Natural killer cell (primary cell): ENCODE data around the gene SLC17A8. TPM values are rescaled to one million over a fixed set of nuclear protein-coding genes. Genes with fewer than 3 reads are reported as not detected.

Experiments
- ATAC-seq, 3 donors: fragments of 150-1000 bp in 2 of 3; fragments of 200-7000 bp in 1 of 3; cut with Tn5 transposase; 1 replicate in 1 of 3; 2 replicates in 2 of 3; pipeline ENCODE4 v1.10.0; 2021; ENCODE audit warnings: mild to moderate bottlenecking in 2 of 3, moderate library complexity in 2 of 3
- DNase-seq, 2 donors: peaks; one replicate each; pipeline versions ENCODE4 v3.0.0 to v3.0.0-alpha.2; 2013 to 2021; ENCODE audit warnings: mixed read lengths in 1 of 2
- H3K27ac ChIP-seq: one replicate; pipeline ENCODE4 v1.5.1; 2013; ENCODE audit warnings: mild to moderate bottlenecking, low read length
- H3K27me3 ChIP-seq: one replicate; pipeline ENCODE4 v1.6.1; 2013; ENCODE audit warnings: low read length; ENCODE audit not compliant: control insufficient read depth, insufficient read depth
- H3K36me3 ChIP-seq: one replicate; pipeline ENCODE4 v1.6.1; 2013; ENCODE audit warnings: low read length; ENCODE audit not compliant: control insufficient read depth, insufficient read depth
- H3K4me1 ChIP-seq: one replicate; pipeline ENCODE4 v1.6.1; 2013; ENCODE audit warnings: low read length; ENCODE audit not compliant: control insufficient read depth, insufficient read depth
- H3K4me3 ChIP-seq: one replicate; pipeline ENCODE4 v1.5.1; 2013; ENCODE audit warnings: low read length
- H3K9me3 ChIP-seq: one replicate; pipeline ENCODE4 v1.6.1; 2013; ENCODE audit warnings: low read length; ENCODE audit not compliant: control insufficient read depth, insufficient read depth
- H3K27ac Mint-ChIP-seq, 2 donors: one replicate each; pipeline ENCODE4 v1.8.0; 2022; ENCODE audit warnings: mild to moderate bottlenecking in 2 of 2, mixed read lengths in 2 of 2, moderate library complexity in 1 of 2
- H3K27me3 Mint-ChIP-seq, 2 donors: one replicate each; pipeline ENCODE4 v1.8.0; 2022; ENCODE audit warnings: low read depth in 2 of 2, mixed read lengths in 2 of 2
- H3K36me3 Mint-ChIP-seq: one replicate; pipeline ENCODE4 v1.8.0; 2022; ENCODE audit warnings: mixed read lengths
- H3K4me1 Mint-ChIP-seq, 2 donors: one replicate each; pipeline ENCODE4 v1.8.0; 2022; ENCODE audit warnings: mixed read lengths in 2 of 2
- H3K4me3 Mint-ChIP-seq: one replicate; pipeline ENCODE4 v1.8.0; 2022; ENCODE audit warnings: mild to moderate bottlenecking, moderate library complexity, mixed read lengths
- H3K9me3 Mint-ChIP-seq, 2 donors: one replicate each; pipeline ENCODE4 v1.8.0; 2022; ENCODE audit warnings: mixed read lengths in 2 of 2
- CTCF ChIP-seq: fragments of 200-600 bp; IDR thresholded peaks from one replicate; pipeline ENCODE4 v1.8.0; 2022; ENCODE audit warnings: antibody characterized with exemption
- WGBS: methylation state at CpG from one replicate; pipeline ENCODE4 v1.1.7; 2013; ENCODE audit warnings: missing lambda C conversion rate; ENCODE audit not compliant: insufficient coverage; 5-methylcytosine and 5-hydroxymethylcytosine counted together
- intact Hi-C: fragments of 100-400 bp; cut with micrococcal nuclease; formaldehyde crosslinking; loops from one replicate; pipeline ENCODE4 v1.14.2; 2022
- total RNA-seq, 4 donors: library from RNA; stranded (reverse); fragments of 120-200 nt in 1 of 4; gene quantifications; one replicate each; pipeline versions ENCODE4 v1.2.3 to v1.2.4, GENCODE V29; 2013 to 2022

The SLC17A8 gene
- total RNA-seq, 3 donors from 2014 or later (not counting 1 experiment from before 2014, with no cell fraction given): not detected

GRCh38 chr12:100458191-100458590, 101.3 kb downstream of the SLC17A8 start:
- TF ChIP-seq CTCF: no peak
- no peaks in the 10 kb centered on the region for H3K36me3 ChIP-seq
- no peaks in the 10 kb centered on the region for H3K4me1 ChIP-seq
- Mint-ChIP-seq H3K4me1 (no peaks in the 10 kb centered on the region), H3K4me3 (no peak overlapping the region), H3K36me3 (no peaks in the 10 kb centered on the region), H3K9me3 (peaks cover 0 to 4% of the 10 kb centered on the region in 2 donors), H3K27me3 (peaks cover 5 to 9% of the 10 kb centered on the region in 2 donors), H3K27ac (no peak overlapping the region)
- no peaks in the 10 kb centered on the region for H3K27me3 ChIP-seq
- DNase-seq (no peak), ATAC-seq (no peak)
- H3K9me3 ChIP-seq: no peaks in the 10 kb centered on the region
- intact Hi-C loops: no loop called here
- 71% methylated on average over 3 of the region's 4 CpGs for WGBS
- no peak overlapping the region for H3K27ac ChIP-seq
- no peak overlapping the region for H3K4me3 ChIP-seq

- H3K36me3 Mint-ChIP-seq: no peaks in the 10 kb centered on the region
- 71% methylated on average over 3 of the region's 3 CpGs for WGBS
- TF ChIP-seq CTCF: no peak
- peaks cover 0 to 4% of the 10 kb centered on the region in 2 donors for H3K9me3 Mint-ChIP-seq
- Histone ChIP-seq H3K4me1 (no peaks in the 10 kb centered on the region), H3K27me3 (no peaks in the 10 kb centered on the region), H3K4me3 (no peak overlapping the region), H3K36me3 (no peaks in the 10 kb centered on the region), H3K9me3 (no peaks in the 10 kb centered on the region), H3K27ac (no peak overlapping the region)
- no peak overlapping the region for H3K4me3 Mint-ChIP-seq
- ATAC-seq (no peak), DNase-seq (no peak)
- peaks cover 0 to 5% of the 10 kb centered on the region in 2 donors for H3K27me3 Mint-ChIP-seq
- H3K4me1 Mint-ChIP-seq: no peaks in the 10 kb centered on the region
- intact Hi-C loops: no loop called here
- no peak overlapping the region for H3K27ac Mint-ChIP-seq
Observed at GRCh38 chr12:100460702-100461101, 103.8 kb downstream of the SLC17A8 start.

- Histone ChIP-seq H3K9me3 (no peaks in the 10 kb centered on the region), H3K4me1 (no peaks in the 10 kb centered on the region), H3K36me3 (no peaks in the 10 kb centered on the region), H3K27ac (no peak overlapping the region), H3K4me3 (no peak overlapping the region), H3K27me3 (no peaks in the 10 kb centered on the region)
- no peak for ATAC-seq
- Mint-ChIP-seq H3K27ac (no peak overlapping the region), H3K27me3 (peaks cover 0 to 5% of the 10 kb centered on the region in 2 donors), H3K4me1 (no peaks in the 10 kb centered on the region), H3K9me3 (peaks cover 0 to 4% of the 10 kb centered on the region in 2 donors), H3K36me3 (no peaks in the 10 kb centered on the region), H3K4me3 (no peak overlapping the region)
- DNase-seq: no peak
- TF ChIP-seq CTCF: no peak
- no CpG with 5 or more reads among the region's 1 CpG for WGBS
- intact Hi-C loops: no loop called here
Observed at GRCh38 chr12:100461330-100461973, 104.6 kb downstream of the SLC17A8 start.

- WGBS: 67% methylated on average over 1 of the region's 1 CpG
- H3K27me3 Mint-ChIP-seq: peaks cover 0 to 5% of the 10 kb centered on the region in 2 donors
- Histone ChIP-seq H3K27ac (no peak overlapping the region), H3K36me3 (no peaks in the 10 kb centered on the region), H3K4me3 (no peak overlapping the region), H3K27me3 (no peaks in the 10 kb centered on the region), H3K4me1 (no peaks in the 10 kb centered on the region), H3K9me3 (no peaks in the 10 kb centered on the region)
- H3K36me3 Mint-ChIP-seq: no peaks in the 10 kb centered on the region
- DNase-seq (no peak), ATAC-seq (no peak)
- intact Hi-C loops: no loop called here
- H3K9me3 Mint-ChIP-seq: no peaks in the 10 kb centered on the region
- no peak overlapping the region for H3K4me3 Mint-ChIP-seq
- H3K27ac Mint-ChIP-seq: no peak overlapping the region
- H3K4me1 Mint-ChIP-seq: no peaks in the 10 kb centered on the region
- TF ChIP-seq CTCF: no peak
Observed at GRCh38 chr12:100463661-100464060, 106.8 kb downstream of the SLC17A8 start.
